Small intestine (tissue), 7 donors: ENCODE results near the gene LOC128125822.
A peak's percentile ranks its signal among the peaks of the same experiment; 100 is the strongest.

Experiments
- DNase-seq, 2 donors: peaks; one replicate each; pipeline versions ENCODE4 v3.0.0 to v3.0.0-alpha.2; 2013
- FAIRE-seq: peaks from 2 replicates; lab custom pipeline; 2012; peaks lifted over from hg19 to GRCh38; lab: Jason Lieb, UNC
- H3K27ac ChIP-seq, 3 donors: one replicate each; pipeline ENCODE4 v1.5.1; 2013; ENCODE audit warnings: low read length in 2 of 3, mild to moderate bottlenecking in 2 of 3, control low read depth in 1 of 3, inconsistent platforms in 1 of 3, low read depth in 1 of 3, moderate library complexity in 1 of 3
- H3K27me3 ChIP-seq, 3 donors: one replicate each; pipeline ENCODE4 v1.6.1; 2013; ENCODE audit warnings: low read length in 3 of 3, inconsistent platforms in 1 of 3; ENCODE audit not compliant: control insufficient read depth in 3 of 3, insufficient read depth in 3 of 3
- H3K36me3 ChIP-seq, 3 donors: one replicate each; pipeline ENCODE4 v1.6.1; 2013; ENCODE audit warnings: low read length in 3 of 3, inconsistent platforms in 1 of 3, low read depth in 1 of 3, mild to moderate bottlenecking in 1 of 3, moderate library complexity in 1 of 3; ENCODE audit not compliant: control insufficient read depth in 3 of 3, insufficient read depth in 2 of 3
- H3K4me1 ChIP-seq, 3 donors: one replicate each; pipeline ENCODE4 v1.6.1; 2013; ENCODE audit warnings: low read length in 2 of 3, inconsistent platforms in 1 of 3, low read depth in 1 of 3, mild to moderate bottlenecking in 1 of 3, moderate library complexity in 1 of 3; ENCODE audit not compliant: control insufficient read depth in 3 of 3, insufficient read depth in 2 of 3
- H3K4me3 ChIP-seq, 3 donors: one replicate each; pipeline ENCODE4 v1.5.1; 2013; ENCODE audit warnings: low read length in 3 of 3, control low read depth in 1 of 3, inconsistent platforms in 1 of 3, low read depth in 1 of 3, mild to moderate bottlenecking in 1 of 3, moderate library complexity in 1 of 3
- H3K9me3 ChIP-seq, 2 donors: one replicate each; pipeline ENCODE4 v1.6.1; 2013; ENCODE audit warnings: low read depth in 1 of 2, low read length in 1 of 2; ENCODE audit not compliant: control insufficient read depth in 2 of 2, insufficient read depth in 1 of 2
- WGBS, 3 donors: extraction: QIAGEN DNeasy Blood & Tissue Kit; methylation state at CpG; one replicate each; pipeline ENCODE4 v1.1.7; 2013; 5-methylcytosine and 5-hydroxymethylcytosine counted together
- donor health status: healthy with polysubstance abuse.
- donor health status: control.
- donor health status: control.
- donor health status: Bipolar disorder and iron deficiency.
- donor health status: healthy.

Gene LOC128125822

GRCh38 chr6:63573899-63574553, 1.7 kb downstream of the LOC128125822 start:
- H3K27me3 ChIP-seq = no peaks in the 10 kb centered on the region
- FAIRE-seq (no peak), DNase-seq (peak; percentile 60 to 84)
- H3K4me1 ChIP-seq = peaks cover 0 to 16% (median 2%) of the 10 kb centered on the region in 3 donors
- peak overlapping the region; percentile 99 to 100 (median 99) for H3K27ac ChIP-seq
- H3K36me3 ChIP-seq = peaks cover 0 to 7% (median 4%) of the 10 kb centered on the region in 3 donors
- H3K4me3 ChIP-seq = peak overlapping the region; percentile 87 to 100 (median 94)
- WGBS, 3 donors = 10 to 15% (median 15%) methylated on average over 10 of the region's 10 CpGs
- no peaks in the 10 kb centered on the region for H3K9me3 ChIP-seq

DNA sequence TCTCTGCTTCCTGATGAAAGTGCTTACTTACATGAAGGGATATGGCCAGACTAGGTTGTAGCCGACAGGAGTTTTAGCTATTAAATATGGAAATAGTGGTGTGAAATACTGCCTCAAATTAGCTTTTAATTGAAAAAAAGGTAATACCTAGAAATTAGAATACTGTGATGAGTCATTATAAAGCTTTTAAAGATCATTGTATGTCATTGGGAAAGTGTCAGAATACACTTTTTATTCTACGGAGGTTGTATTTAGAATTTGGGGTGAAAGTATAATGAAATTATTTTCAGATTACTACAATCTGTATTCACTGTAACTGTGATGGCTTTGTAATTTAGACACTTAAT, 2.2 kb downstream of the LOC128125822 start:
- 65 to 66% (median 65%) methylated on average over 2 of the region's 2 CpGs for WGBS, 3 donors
- DNase-seq = no peak
- Histone ChIP-seq H3K9me3 (no peaks in the 10 kb centered on the region), H3K27ac (peak overlapping the region; percentile 99 to 100 (median 99)), H3K4me3 (peak overlapping the region; percentile 30 to 94 (median 87)), H3K4me1 (peaks cover 0 to 16% (median 2%) of the 10 kb centered on the region in 3 donors), H3K27me3 (no peaks in the 10 kb centered on the region), H3K36me3 (peaks cover 0 to 7% (median 5%) of the 10 kb centered on the region in 3 donors)
- no peak for FAIRE-seq

DNA sequence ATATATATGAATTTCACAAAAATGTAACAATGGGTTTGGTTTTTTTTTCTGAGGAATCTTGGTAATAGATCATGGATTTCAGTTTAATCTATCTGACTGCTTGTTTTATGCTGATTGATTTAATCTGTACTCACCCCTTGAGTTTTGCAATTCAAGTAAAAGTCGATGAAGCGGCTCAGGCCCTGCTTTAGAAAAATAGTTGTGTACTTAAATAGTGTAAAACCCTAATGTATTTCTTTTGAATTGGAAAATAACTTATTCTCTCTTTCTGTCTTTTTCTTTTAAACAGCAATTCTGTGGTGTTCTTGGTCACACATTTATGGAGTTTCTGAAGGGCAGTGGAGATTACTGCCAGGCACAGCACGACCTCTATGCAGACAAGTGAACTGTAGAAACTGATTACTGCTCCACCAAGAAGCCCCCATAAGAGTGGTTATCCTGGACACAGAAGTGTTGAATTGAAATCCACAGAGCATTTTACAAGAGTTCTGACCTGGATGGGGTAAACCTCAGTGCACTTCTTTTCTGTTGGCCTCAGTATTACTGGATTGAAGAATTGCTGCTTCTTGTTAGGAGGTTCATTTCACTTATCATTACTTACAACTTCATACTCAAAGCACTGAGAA, 4.0 kb downstream of the LOC128125822 start:
- peaks cover 0 to 4% (median 2%) of the 10 kb centered on the region in 3 donors for H3K4me1 ChIP-seq
- WGBS, 3 donors = 88 to 91% (median 90%) methylated on average over 3 of the region's 3 CpGs
- FAIRE-seq (no peak), DNase-seq (no peak)
- no peaks in the 10 kb centered on the region for H3K9me3 ChIP-seq
- no peaks in the 10 kb centered on the region for H3K27me3 ChIP-seq
- H3K36me3 ChIP-seq = peaks cover 5 to 12% (median 7%) of the 10 kb centered on the region in 3 donors
- H3K27ac ChIP-seq = peak overlapping the region in 1 of 3 donors; percentile 4
- H3K4me3 ChIP-seq = no peak overlapping the region

DNA sequence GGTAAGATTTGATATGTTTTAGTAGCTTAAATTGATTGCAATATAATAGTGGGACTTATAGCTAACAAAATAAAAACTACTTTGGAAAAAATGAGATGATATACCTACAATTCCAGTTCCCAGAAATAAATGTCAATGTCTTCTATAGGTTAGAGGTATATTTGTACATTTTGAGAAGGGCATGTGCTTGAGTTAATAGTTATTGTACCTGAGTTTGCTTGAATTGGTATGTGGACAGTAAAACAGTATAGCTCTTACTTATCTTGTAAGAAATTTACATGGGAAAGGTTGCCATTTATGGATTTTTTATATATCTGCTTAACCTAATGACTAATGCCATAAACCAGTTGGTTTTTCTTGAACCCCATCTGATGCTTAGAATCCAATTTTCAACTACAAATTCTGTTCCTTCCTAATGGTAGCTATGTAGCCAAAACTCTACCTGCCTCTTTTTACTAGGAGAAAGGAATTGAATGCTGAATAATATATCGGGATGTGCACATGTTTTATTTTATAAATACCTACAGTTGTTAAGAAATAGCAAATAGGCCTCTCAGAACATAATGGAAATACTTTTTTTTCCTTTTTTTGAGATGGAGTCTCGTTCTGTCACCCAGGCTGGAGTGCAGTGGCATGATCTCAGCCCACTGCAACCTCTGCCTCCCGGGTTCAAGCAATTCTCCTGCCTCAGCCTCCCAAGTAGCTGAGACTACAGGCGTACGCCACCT, 4.9 kb downstream of the LOC128125822 start:
- H3K4me3 ChIP-seq = no peak overlapping the region
- no peak for DNase-seq
- 94 to 99% (median 95%) methylated on average over 5 of the region's 5 CpGs for WGBS, 3 donors
- no peaks in the 10 kb centered on the region for H3K27me3 ChIP-seq
- no peaks in the 10 kb centered on the region for H3K9me3 ChIP-seq
- H3K27ac ChIP-seq = no peak overlapping the region
- peaks cover 0 to 2% (median 2%) of the 10 kb centered on the region in 3 donors for H3K4me1 ChIP-seq
- peaks cover 5 to 12% (median 7%) of the 10 kb centered on the region in 3 donors for H3K36me3 ChIP-seq
- no peak for FAIRE-seq

- no peak for FAIRE-seq
- H3K36me3 ChIP-seq = peaks cover 5 to 12% (median 5%) of the 10 kb centered on the region in 3 donors
- no peak overlapping the region for H3K4me3 ChIP-seq
- H3K27ac ChIP-seq = no peak overlapping the region
- peaks cover 0 to 2% (median 2%) of the 10 kb centered on the region in 3 donors for H3K4me1 ChIP-seq
- WGBS, 3 donors = 96 to 99% (median 97%) methylated on average over 2 of the region's 2 CpGs
- no peaks in the 10 kb centered on the region for H3K27me3 ChIP-seq
- no peaks in the 10 kb centered on the region for H3K9me3 ChIP-seq
- no peak for DNase-seq
These were observed 6.5 kb downstream of the LOC128125822 start for GRCh38 chr6:63578757-63579156.

GRCh38 chr6:63579937-63580703, 7.8 kb downstream of the LOC128125822 start:
- DNase-seq (no peak), FAIRE-seq (no peak)
- Histone ChIP-seq H3K27me3 (no peaks in the 10 kb centered on the region), H3K4me1 (peaks cover 0 to 2% (median 2%) of the 10 kb centered on the region in 3 donors), H3K36me3 (peaks cover 4 to 12% (median 5%) of the 10 kb centered on the region in 3 donors), H3K27ac (no peak overlapping the region), H3K9me3 (no peaks in the 10 kb centered on the region), H3K4me3 (no peak overlapping the region)
- WGBS, 3 donors = 97 to 98% (median 98%) methylated on average over 6 of the region's 6 CpGs

DNA sequence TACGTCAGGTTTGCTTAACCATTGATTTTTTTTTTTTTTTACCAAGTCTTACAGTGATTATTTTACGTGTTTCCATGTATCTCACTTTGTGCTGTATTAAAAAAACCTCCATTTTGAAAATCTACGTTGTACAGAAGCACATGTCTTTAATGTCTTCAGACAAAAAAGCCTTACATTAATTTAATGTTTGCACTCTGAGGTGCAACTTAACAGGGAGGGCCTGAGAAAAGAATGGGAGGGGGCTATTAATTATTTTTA, 8.4 kb downstream of the LOC128125822 start:
- Histone ChIP-seq H3K27ac (no peak overlapping the region), H3K36me3 (peaks cover 4 to 12% (median 5%) of the 10 kb centered on the region in 3 donors), H3K27me3 (no peaks in the 10 kb centered on the region), H3K4me3 (no peak overlapping the region), H3K9me3 (no peaks in the 10 kb centered on the region), H3K4me1 (peaks cover 0 to 2% (median 2%) of the 10 kb centered on the region in 3 donors)
- FAIRE-seq = no peak
- DNase-seq = no peak
- WGBS, 3 donors = 86 to 91% (median 90%) methylated on average over 3 of the region's 3 CpGs
